IMR-90 (cell line): Measurements from ENCODE around the gene SRRM2. TPM values are rescaled to one million over a fixed set of nuclear protein-coding genes. Genes with fewer than 3 reads are reported as not detected.

Experiments used
- ATAC-seq: fragments of 200-7000 bp; cut with Tn5 transposase; 2 replicates; pipeline ENCODE4 v1.9.1; 2020; ENCODE audit warnings: low read depth, mild to moderate bottlenecking, moderate library complexity
- BruUV-seq: library from RNA; stranded (reverse); fragments of 400-500 nt; replicated peaks from 2 replicates; lab custom pipeline; 2021; lab: Mats Ljungman, UMichigan
- CTCF ChIA-PET: fragments of 300-600 bp; formaldehyde crosslinking; extraction: SDS; loops from one replicate; lab custom pipeline; 2021; ENCODE audit warnings: antibody characterized with exemption; lab: Yijun Ruan, JAX
- POLR2A ChIA-PET: fragments of 300-600 bp; sonication (Branson Sonifier 250); formaldehyde crosslinking; loops from one replicate; lab custom pipeline; 2022; ENCODE audit warnings: antibody characterized with exemption; ENCODE audit not compliant: unreplicated experiment; lab: Charles Lee
- DNase-seq: peaks from one replicate; pipeline ENCODE4 v3.0.0; 2013
- H2AFZ ChIP-seq: replicated peaks from 2 replicates; pipeline ENCODE3; 2013; ENCODE audit warnings: low read length, mild to moderate bottlenecking; ENCODE audit not compliant: poor library complexity
- H2AK5ac ChIP-seq: 2 replicates; pipeline ENCODE4 v1.6.1; 2013; ENCODE audit warnings: low read depth, low read length, inconsistent platforms
- H2AK9ac ChIP-seq: replicated peaks from 2 replicates; pipeline ENCODE3; 2013; ENCODE audit warnings: mild to moderate bottlenecking, low read depth, low read length, moderate library complexity; ENCODE audit not compliant: poor library complexity
- H2BK120ac ChIP-seq: 2 replicates; pipeline ENCODE4 v1.6.1; 2013; ENCODE audit warnings: low read depth, low read length, inconsistent platforms
- H2BK15ac ChIP-seq: 3 replicates; pipeline ENCODE4 v1.6.1; 2013; ENCODE audit warnings: low read depth, low read length, inconsistent platforms
- H2BK20ac ChIP-seq: 2 replicates; pipeline ENCODE4 v1.6.1; 2013; ENCODE audit warnings: low read depth, mild to moderate bottlenecking, inconsistent platforms, low read length, moderate library complexity
- H2BK5ac ChIP-seq: 2 replicates; pipeline ENCODE4 v1.6.1; 2013; ENCODE audit warnings: mild to moderate bottlenecking, low read depth, low read length, inconsistent platforms; ENCODE audit not compliant: poor library complexity, severe bottlenecking
- H3K14ac ChIP-seq: replicated peaks from 2 replicates; pipeline ENCODE4 v1.6.1; 2013; ENCODE audit warnings: low read depth, low read length, inconsistent platforms
- H3K18ac ChIP-seq: 2 replicates; pipeline ENCODE4 v1.6.1; 2013; ENCODE audit warnings: low read depth, low read length, control low read depth
- H3K23ac ChIP-seq: 2 replicates; pipeline ENCODE4 v1.6.1; 2013; ENCODE audit warnings: low read depth, low read length, inconsistent platforms
- H3K27ac ChIP-seq: 2 replicates; pipeline ENCODE4 v1.5.1; 2013; ENCODE audit warnings: mild to moderate bottlenecking, control low read depth, low read length; ENCODE audit not compliant: insufficient read depth
- H3K27me3 ChIP-seq: 2 replicates; pipeline ENCODE4 v1.6.1; 2013; ENCODE audit warnings: low read length; ENCODE audit not compliant: control insufficient read depth, insufficient read depth
- H3K36me3 ChIP-seq: 2 replicates; pipeline ENCODE4 v1.6.1; 2013; ENCODE audit warnings: low read length, mixed read lengths; ENCODE audit not compliant: control insufficient read depth, insufficient read depth
- H3K4ac ChIP-seq: 2 replicates; pipeline ENCODE4 v1.6.1; 2013; ENCODE audit warnings: low read depth, low read length, inconsistent platforms
- H3K4me1 ChIP-seq: 2 replicates; pipeline ENCODE4 v1.6.1; 2013; ENCODE audit warnings: low read length, mixed read lengths; ENCODE audit not compliant: control insufficient read depth, insufficient read depth
- H3K4me2 ChIP-seq: 2 replicates; pipeline ENCODE4 v1.6.1; 2013; ENCODE audit warnings: low read depth, mild to moderate bottlenecking, control low read depth, low read length, moderate library complexity
- H3K4me3 ChIP-seq: 2 replicates; pipeline ENCODE4 v1.5.1; 2013; ENCODE audit warnings: low read depth, mild to moderate bottlenecking, control low read depth, low read length, moderate library complexity; ENCODE audit not compliant: insufficient read depth
- H3K56ac ChIP-seq: 2 replicates; pipeline ENCODE4 v1.6.1; 2013; ENCODE audit warnings: low read length, inconsistent platforms; ENCODE audit not compliant: insufficient read depth; ENCODE audit errors: extremely low read depth
- H3K79me1 ChIP-seq, 2 experiments: 2 replicates each; pipeline ENCODE4 v1.6.1; 2013; ENCODE audit warnings: low read length in 2 of 2, inconsistent platforms in 1 of 2, low read depth in 1 of 2
- H3K9ac ChIP-seq: 2 replicates; pipeline ENCODE4 v1.6.1; 2013; ENCODE audit warnings: low read depth, low read length, control low read depth
- H3K9me1 ChIP-seq: 2 replicates; pipeline ENCODE4 v1.6.1; 2013; ENCODE audit warnings: low read length, inconsistent platforms; ENCODE audit not compliant: insufficient read depth
- H3K9me3 ChIP-seq: 2 replicates; pipeline ENCODE4 v1.6.1; 2013; ENCODE audit warnings: low read length; ENCODE audit not compliant: control insufficient read depth, insufficient read depth
- H4K20me1 ChIP-seq: 2 replicates; pipeline ENCODE4 v1.6.1; 2013; ENCODE audit warnings: low read length, inconsistent platforms; ENCODE audit not compliant: insufficient read depth
- H4K5ac ChIP-seq: 2 replicates; pipeline ENCODE4 v1.6.1; 2013; ENCODE audit warnings: mild to moderate bottlenecking, low read depth, low read length, control low read depth
- H4K8ac ChIP-seq, 2 experiments: 2 replicates each; pipeline ENCODE4 v1.6.1; 2013; ENCODE audit warnings: low read depth in 2 of 2, low read length in 2 of 2, control low read depth in 1 of 2, inconsistent platforms in 1 of 2
- H4K91ac ChIP-seq: 2 replicates; pipeline ENCODE4 v1.6.1; 2013; ENCODE audit warnings: low read depth, low read length, inconsistent platforms; ENCODE audit not compliant: insufficient read depth
- CTCF ChIP-seq: conservative IDR thresholded peaks from 2 replicates; pipeline ENCODE4 v1.5.1; 2012; ENCODE audit warnings: mild to moderate bottlenecking, low read depth, low read length, improper control_type of control experiment
- USF2 ChIP-seq: fragments of 150-350 bp; IDR thresholded peaks from 2 replicates; pipeline ENCODE4 v1.6.1; 2017; ENCODE audit warnings: mild to moderate bottlenecking, antibody characterized with exemption, low read length, low read depth
- WGBS, 2 experiments: methylation state at CpG; one replicate each; pipeline versions ENCODE4 v1.1.5 to v1.1.7; 2013; ENCODE audit warnings: missing lambda C conversion rate in 2 of 2; ENCODE audit not compliant: insufficient read length in 1 of 2; ENCODE audit errors: extremely low coverage in 2 of 2; 5-methylcytosine and 5-hydroxymethylcytosine counted together
- dilution Hi-C: fragments of 300-500 bp; cut with HindIII; formaldehyde crosslinking; loops from one replicate; pipeline ENCODE4 v1.14.3; 2018; ENCODE audit warnings: low sequenced_read_pairs; ENCODE audit not compliant: unreplicated experiment
- in situ Hi-C: fragments of 300-500 bp; cut with MboI; formaldehyde crosslinking; loops from 3 replicates; pipeline ENCODE4 v1.14.3; 2019; ENCODE audit warnings: low sequenced_read_pairs, inconsistent platforms, mixed read lengths
- intact Hi-C: fragments of 100-400 bp; cut with micrococcal nuclease; formaldehyde crosslinking; loops from 2 replicates; pipeline ENCODE4 v1.10.0; 2022
- polyA plus RNA-seq, 3 experiments: library from polyadenylated mRNA; depleted of rRNA; stranded (reverse); fragments of >200 nt; gene quantifications; 2 replicates each; pipeline ENCODE4 v1.2.3, GENCODE V29; 2012; ENCODE audit warnings: low replicate concordance in 1 of 3
- total RNA-seq: library from RNA; depleted of rRNA; stranded (reverse); fragments of >200 nt; gene quantifications from 2 replicates; pipeline ENCODE4 v1.2.3, GENCODE V29; 2012

Gene SRRM2
- total and polyA plus RNA-seq, 2 of the 4 experiments (the other 2 are of a cell fraction): 20.3 to 300 TPM

- Histone ChIP-seq H4K91ac (no peak overlapping the region), H4K5ac (no peak overlapping the region), H3K9ac (no peak overlapping the region), H2AFZ (peak overlapping the region; percentile 71), H3K79me1 (no peaks in the 10 kb centered on the region), H2BK20ac (no peak overlapping the region), H3K27ac (no peak overlapping the region), H3K14ac (no peak overlapping the region), H3K27me3 (peaks cover 58% of the 10 kb centered on the region), H3K4me2 (no peak overlapping the region), H3K4ac (no peak overlapping the region), H2BK15ac (no peak overlapping the region), H3K18ac (no peak overlapping the region), H3K23ac (no peak overlapping the region), H4K8ac (no peak overlapping the region), H2BK120ac (no peak overlapping the region), H2AK9ac (no peak overlapping the region), H3K4me3 (no peak overlapping the region), H3K9me1 (no peaks in the 10 kb centered on the region), H2AK5ac (no peak overlapping the region), H3K36me3 (no peaks in the 10 kb centered on the region), H3K4me1 (no peaks in the 10 kb centered on the region), H3K9me3 (no peaks in the 10 kb centered on the region), H4K20me1 (no peaks in the 10 kb centered on the region), H2BK5ac (no peak overlapping the region), H3K56ac (no peak overlapping the region)
- intact Hi-C loops: no loop called here
- 20% methylated on average over 49 of the region's 79 CpGs; no CpG with 5 or more reads in 1 of the 2 experiments for WGBS, 2 experiments
- dilution Hi-C loops: no loop called here
- in situ Hi-C loops: no loop called here
- peak; percentile 6; the same call in 1 of the 2 replicates for TF ChIP-seq CTCF
- TF ChIP-seq USF2: no peak
- CTCF ChIA-PET: no interaction called here
- no peak for DNase-seq
- peak; percentile 33 for ATAC-seq
- POLR2A ChIA-PET: no interaction called here
- no TSS peak for BruUV-seq
These were observed 32.9 kb downstream of the SRRM2 start for GRCh38 chr16:2785101-2785991.
